HEK293T (cell line): ENCODE data around the gene LRRTM4.

Experiments used
- BHLHE40 ChIP-seq: fragments of 450-650 bp; IDR thresholded peaks from 2 replicates; pipeline ENCODE4 v1.6.1; 2016; ENCODE audit warnings: mild to moderate bottlenecking, moderate library complexity, borderline replicate concordance
- ELF4 ChIP-seq: fragments of 450-650 bp; IDR thresholded peaks from 2 replicates; pipeline ENCODE4 v1.6.1; 2017; ENCODE audit warnings: antibody characterized with exemption
- FOXK2 ChIP-seq: fragments of 450-650 bp; IDR thresholded peaks from 2 replicates; pipeline ENCODE4 v1.6.1; 2016; ENCODE audit warnings: mild to moderate bottlenecking
- FOXM1 ChIP-seq: fragments of 450-650 bp; IDR thresholded peaks from 2 replicates; pipeline ENCODE4 v1.6.1; 2017; ENCODE audit warnings: mild to moderate bottlenecking, borderline replicate concordance
- LEF1 ChIP-seq: fragments of 450-650 bp; IDR thresholded peaks from 2 replicates; pipeline ENCODE4 v1.6.1; 2017; ENCODE audit warnings: mild to moderate bottlenecking, borderline replicate concordance
- NFRKB ChIP-seq: fragments of 450-650 bp; IDR thresholded peaks from 2 replicates; pipeline ENCODE4 v1.6.1; 2016; ENCODE audit warnings: mild to moderate bottlenecking, moderate library complexity
- SP1 ChIP-seq: fragments of 450-650 bp; IDR thresholded peaks from 2 replicates; pipeline ENCODE4 v1.6.1; 2017
- SUZ12 ChIP-seq: fragments of 450-650 bp; IDR thresholded peaks from 2 replicates; pipeline ENCODE4 v1.6.1; 2016; ENCODE audit warnings: mild to moderate bottlenecking
- TARDBP ChIP-seq: fragments of 450-650 bp; IDR thresholded peaks from 2 replicates; pipeline ENCODE4 v1.6.1; 2016
- ZNF384 ChIP-seq: fragments of 450-650 bp; IDR thresholded peaks from 2 replicates; pipeline ENCODE4 v1.6.1; 2016
- TF ChIP-seq, protein P1 (sequence below): fragments of 450-650 bp; IDR thresholded peaks from 2 replicates; pipeline ENCODE4 v1.6.1; 2016

DNA sequence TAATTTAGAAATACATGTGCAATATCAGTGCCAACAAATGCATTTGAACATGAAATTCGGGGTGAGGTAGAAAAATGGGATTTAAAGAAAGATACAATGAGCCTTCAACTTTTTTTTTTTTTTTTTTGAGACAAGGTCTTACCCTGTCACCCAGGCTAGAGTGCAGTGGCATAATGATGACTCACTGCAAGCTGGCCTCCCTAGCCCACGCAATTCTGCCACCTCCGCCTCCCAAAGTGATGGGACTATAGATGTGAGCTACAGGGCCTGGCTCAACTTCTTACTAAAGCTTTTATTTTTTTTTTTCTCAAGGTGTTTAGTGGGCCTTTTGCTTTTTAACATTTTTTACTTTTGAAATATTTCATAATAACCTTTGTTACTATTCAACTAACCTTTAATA, 365.6 kb downstream of the LRRTM4 start:
- TF ChIP-seq SUZ12 (no peak), ZNF384 (no peak), NFRKB (no peak), BHLHE40 (no peak), SP1 (no peak), LEF1 (no peak), FOXM1 (no peak), FOXK2 (no peak), ELF4 (no peak), TARDBP (no peak)
- TF ChIP-seq, protein P1, sequence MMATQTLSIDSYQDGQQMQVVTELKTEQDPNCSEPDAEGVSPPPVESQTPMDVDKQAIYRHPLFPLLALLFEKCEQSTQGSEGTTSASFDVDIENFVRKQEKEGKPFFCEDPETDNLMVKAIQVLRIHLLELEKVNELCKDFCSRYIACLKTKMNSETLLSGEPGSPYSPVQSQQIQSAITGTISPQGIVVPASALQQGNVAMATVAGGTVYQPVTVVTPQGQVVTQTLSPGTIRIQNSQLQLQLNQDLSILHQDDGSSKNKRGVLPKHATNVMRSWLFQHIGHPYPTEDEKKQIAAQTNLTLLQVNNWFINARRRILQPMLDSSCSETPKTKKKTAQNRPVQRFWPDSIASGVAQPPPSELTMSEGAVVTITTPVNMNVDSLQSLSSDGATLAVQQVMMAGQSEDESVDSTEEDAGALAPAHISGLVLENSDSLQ: no peak
